GM18498 (cell line): ENCODE measurements around the gene MIPOL1.
"Not testable (repeated sequence)": the region's sequence is repeated elsewhere in the genome, so short reads cannot be mapped to it uniquely, and the experiment has no call there.

Experiments
- ATAC-seq: cut with Tn5 transposase; IDR thresholded peaks from one replicate; pipeline ENCODE4 v1.9.1; 2021; ENCODE audit warnings: mild to moderate bottlenecking, moderate library complexity; ENCODE audit not compliant: unreplicated experiment

MIPOL1 gene

DNA sequence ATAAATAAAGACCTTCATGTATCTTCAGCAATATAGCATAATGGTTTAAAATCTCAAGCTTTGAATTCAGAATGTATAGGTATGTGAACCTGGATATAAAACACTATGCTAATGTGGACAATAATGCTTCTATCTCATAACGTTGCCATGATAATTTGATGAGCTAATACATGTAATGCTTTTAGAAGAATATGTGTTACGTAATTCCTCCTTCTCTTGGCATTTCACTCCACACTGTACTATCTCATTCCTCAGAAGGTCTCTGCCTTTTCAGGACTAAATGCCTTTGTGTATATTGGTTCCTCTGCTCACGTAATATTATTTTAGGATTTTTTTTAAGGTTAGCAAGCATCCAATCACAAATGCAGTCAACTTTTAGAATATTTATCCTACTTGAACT lies 310.8 kb downstream of the MIPOL1 start:
- ATAC-seq: no peak

DNA sequence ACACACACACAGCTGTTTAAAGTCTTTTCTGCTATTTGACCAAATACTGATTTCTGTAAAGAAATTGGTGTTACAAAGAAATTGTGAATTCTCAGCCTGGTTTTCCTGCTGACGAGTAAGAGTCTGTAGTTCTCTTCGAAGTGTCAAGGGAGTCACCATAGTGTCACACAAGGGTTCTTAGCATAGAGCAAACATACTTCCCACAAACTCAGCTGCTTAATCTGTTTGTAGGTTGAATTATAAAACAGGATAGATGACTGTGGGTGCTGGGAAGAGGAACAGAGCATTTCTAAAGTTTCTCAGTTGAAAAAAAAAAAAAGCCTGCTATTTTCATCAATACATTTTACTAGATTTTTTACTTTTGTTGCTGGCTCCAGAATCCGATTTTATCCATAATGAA lies 314.4 kb downstream of the MIPOL1 start:
- no peak for ATAC-seq

GRCh38 chr14:37515771-37516170 lies 318.0 kb downstream of the MIPOL1 start:
- no peak for ATAC-seq

DNA sequence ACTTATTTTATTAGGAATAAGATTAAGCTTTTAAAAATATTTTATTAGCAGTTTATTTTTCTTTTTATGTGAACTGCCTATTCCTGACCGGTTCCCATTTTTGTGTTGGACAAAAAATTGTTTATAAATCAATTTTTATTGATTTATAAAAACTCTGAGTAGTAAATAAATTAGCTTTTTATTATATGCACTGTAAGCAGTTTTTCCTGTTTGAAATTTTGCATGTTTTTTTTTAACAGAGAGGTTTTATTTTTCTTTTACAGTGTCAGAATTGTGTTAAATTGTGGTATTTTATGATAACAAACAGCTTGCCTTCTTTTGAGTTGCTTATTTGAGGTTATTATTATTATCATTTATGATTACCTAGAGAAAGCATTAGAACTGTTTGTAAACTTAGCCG lies 329.3 kb downstream of the MIPOL1 start:
- ATAC-seq: no peak

DNA sequence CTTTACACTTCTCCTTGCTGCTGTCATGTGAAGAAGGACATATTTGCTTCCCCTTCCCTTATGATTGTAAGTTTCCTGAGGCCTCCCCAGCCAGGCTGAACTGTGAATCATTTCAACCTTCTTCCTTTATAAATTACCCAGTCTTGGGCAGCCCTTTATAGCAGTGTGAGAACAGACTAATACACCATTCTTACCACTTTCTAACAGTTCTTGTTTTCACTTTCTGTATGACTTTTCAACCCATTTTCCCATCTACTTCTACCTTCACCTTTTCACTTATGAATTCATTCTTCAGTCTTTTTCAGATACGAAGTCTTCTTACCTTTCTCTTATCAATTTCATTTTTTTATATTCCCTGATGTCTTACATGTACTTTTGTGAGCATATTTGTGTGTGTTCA lies 342.3 kb downstream of the MIPOL1 start:
- ATAC-seq: no peak

DNA sequence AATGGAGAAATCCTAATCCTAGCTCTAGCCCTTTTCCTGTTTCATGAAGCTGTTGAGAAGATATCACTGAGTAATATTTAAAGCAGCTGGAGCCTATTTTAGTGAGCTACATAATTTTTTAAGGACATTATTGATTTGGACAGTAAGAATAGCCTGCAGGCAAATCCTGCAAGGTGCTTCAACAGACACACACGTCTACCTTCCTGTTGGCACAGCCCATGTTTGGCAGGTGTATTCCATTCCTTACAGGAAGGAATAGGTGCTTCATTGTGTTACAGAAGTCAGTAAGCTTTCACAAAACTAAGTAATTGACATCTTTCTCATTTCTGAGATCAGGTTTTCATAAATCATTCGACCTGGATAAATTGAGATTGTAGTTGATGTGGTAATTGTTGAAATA lies 346.7 kb downstream of the MIPOL1 start:
- ATAC-seq: no peak

DNA sequence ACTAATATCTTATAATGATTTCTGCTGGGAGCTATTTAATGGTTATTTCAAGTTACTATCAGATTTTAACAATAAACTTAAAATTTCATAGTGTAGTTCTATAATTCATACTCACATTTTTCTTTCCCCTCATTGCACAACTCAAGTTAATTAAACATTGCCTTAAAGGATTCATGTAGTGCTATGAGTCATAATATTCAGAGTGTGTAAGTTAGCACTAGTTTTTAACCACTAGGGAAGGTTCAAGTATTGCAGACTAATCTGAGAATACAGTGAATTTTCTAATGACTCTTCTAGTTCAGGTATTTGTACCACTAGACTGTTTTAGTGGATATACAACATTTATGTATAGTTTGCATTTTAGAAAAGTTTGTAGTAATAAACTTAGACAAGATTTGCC lies 347.4 kb downstream of the MIPOL1 start:
- no peak for ATAC-seq

DNA sequence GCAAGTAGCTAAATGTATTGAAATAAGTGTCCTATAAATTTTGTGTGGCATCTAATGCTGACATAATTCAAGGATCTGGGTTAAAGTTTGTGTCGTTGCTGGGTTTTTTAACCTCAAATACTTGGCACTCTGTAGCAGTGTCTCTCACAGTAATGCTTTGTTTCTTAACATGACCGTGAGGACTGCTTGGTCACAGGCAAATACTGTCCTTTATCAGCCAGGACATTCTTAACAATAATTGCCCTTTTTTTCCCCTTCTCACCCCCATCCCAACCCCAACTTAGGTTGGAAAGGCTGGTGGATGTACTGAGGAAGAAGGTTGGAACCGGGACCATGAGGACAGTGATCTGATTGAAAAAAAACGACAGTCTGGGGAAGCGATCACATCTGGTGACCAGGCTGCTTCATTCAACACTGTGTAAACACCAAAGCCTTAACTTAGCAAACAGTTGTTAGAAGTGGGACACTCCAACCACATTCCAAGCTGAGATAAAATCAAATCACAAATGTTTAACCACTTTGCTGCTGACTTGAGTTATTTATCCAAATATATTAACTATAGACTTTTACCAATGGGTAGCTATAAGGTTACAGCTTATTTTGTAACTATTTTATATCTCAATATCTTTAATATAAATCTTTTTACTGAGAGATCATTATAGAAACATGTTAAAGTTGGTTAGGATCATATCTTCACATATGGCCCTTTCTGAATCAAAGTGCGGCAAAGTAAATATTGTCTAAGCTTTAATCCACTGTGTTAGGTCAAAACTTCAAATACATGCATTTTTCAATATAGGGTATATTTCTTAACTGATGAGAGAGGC lies 349.1 kb downstream of the MIPOL1 start:
- no peak for ATAC-seq

DNA sequence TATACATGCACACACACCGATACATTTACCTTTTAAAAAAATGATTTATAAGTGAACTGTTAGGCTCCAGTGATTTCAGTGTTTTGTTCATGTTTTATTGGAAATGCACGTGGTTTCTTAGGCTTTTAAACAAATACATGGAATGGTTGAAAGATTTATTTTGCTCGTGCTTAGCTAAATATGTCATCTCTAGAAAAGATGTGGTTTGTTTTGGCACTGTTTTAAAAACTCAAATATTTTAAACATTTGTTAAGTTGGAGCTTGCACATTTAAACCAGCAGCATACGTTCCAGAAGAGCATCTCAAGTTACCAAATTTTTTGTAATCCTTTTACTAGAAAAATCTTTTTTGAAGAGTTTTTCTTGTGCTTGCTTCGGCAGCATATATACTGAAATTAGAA lies 352.8 kb downstream of the MIPOL1 start:
- ATAC-seq: no peak

DNA sequence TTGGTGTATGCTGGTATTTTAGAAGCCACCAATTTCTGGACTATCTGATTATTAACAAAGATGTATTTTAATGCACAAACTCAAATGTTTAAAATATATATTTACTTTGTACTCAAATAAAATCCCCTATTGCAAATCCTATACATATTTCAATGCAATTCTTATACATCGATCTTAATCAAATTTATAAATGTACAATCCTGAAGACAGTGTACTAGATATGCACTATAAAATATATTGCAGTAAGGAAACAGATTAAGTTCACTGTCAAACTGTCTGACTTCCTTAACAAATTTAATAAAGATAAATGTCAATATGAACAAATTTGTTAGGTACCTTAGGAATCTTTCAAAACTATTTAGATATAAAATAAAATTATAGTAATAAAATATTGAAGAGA lies 353.4 kb downstream of the MIPOL1 start:
- no peak for ATAC-seq

DNA sequence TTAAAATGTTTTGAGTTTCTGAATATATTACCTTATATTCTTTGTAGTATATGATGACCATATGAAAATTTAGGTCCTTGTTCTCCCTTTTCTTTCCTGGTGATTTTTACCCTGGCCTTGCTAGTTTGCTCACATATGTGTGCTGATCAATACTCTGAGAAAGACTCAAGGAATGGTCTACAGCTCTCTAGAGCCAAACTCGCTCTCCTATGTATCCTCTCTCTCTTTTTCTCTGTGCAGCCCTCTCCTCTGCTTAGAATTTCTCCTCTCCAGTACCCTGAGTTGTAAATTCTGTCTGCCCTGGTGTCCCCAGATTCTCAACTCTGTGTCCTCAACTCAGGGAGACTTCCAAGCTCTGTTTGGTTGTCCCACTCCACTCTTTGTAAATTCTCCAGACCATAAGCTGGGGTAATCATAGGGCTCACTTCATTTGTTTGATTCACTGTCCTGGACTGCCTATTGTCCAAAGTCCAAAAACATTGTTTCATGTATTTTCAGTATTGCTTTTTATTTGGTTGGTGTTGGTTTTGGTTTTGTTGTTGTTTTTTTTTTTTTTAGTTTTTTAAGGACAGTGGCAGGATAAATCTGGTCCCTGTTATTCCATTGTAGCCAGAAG lies 356.3 kb downstream of the MIPOL1 start:
- no peak for ATAC-seq

DNA sequence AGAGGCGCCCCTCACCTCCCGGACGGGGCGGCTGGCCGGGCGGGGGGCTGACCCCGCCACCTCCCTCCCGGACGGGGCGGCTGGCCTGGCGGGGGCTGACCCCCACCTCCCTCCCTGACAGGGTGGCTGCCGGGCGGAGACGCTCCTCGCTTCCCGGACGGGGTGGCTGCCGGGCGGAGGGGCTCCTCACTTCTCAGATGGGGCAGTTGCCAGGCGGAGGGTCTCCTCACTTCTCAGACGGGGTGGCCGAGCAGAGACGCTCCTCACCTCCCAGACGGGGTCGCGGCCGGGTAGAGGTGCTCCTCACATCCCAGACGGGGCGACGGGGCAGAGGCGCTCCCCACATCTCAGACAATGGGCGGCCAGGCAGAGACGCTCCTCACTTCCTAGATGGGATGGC lies 357.9 kb downstream of the MIPOL1 start:
- not testable (repeated sequence) for ATAC-seq

- no peak for ATAC-seq
These were observed 361.0 kb downstream of the MIPOL1 start for GRCh38 chr14:37558740-37559139.

- ATAC-seq: no peak
These were observed 361.6 kb downstream of the MIPOL1 start for GRCh38 chr14:37559386-37559785.

GRCh38 chr14:37563189-37563588 lies 365.5 kb downstream of the MIPOL1 start:
- no peak for ATAC-seq

GRCh38 chr14:37565550-37565949 lies 367.8 kb downstream of the MIPOL1 start:
- no peak for ATAC-seq

- no peak for ATAC-seq
These were observed 369.2 kb downstream of the MIPOL1 start for GRCh38 chr14:37566811-37567371.

DNA sequence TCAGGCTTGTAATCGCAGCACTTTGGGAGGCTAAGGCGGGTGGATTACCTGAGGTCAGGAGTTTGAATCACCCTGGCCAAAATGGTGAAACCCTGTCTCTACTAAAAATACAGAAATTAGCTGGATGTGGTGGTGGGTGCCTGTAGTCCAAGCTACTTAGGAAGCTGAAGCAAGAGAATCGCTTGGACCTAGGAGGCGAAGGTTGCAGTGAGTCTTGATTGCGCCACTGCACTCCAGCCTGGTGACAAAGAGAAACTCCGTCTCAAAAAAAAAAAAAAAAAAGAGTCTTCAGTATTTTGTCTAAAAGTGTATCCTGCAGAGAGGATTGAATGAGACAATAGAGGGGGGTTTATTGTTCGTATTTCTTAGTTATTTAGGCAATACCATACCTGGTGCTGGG lies 372.0 kb downstream of the MIPOL1 start:
- no peak for ATAC-seq

DNA sequence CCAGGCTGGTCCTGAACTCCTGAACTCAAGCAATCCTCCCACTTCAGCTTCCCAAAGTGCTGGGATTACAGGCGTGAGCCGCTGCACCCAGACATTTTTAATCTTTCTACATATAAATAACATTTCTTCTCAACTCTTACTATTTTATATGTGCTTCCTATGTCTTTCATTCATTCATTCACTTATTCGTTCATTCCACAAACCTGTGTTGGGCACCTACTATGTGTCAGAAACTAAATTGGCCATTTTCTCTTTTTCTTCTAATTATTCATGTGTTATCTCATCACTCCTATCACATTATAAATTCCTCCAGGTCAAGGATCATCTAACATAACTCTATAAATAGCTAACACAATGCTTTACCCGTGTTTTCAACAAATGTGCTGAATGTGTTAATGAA lies 373.7 kb downstream of the MIPOL1 start:
- no peak for ATAC-seq

GRCh38 chr14:37573356-37573755 lies 375.6 kb downstream of the MIPOL1 start:
- no peak for ATAC-seq

DNA sequence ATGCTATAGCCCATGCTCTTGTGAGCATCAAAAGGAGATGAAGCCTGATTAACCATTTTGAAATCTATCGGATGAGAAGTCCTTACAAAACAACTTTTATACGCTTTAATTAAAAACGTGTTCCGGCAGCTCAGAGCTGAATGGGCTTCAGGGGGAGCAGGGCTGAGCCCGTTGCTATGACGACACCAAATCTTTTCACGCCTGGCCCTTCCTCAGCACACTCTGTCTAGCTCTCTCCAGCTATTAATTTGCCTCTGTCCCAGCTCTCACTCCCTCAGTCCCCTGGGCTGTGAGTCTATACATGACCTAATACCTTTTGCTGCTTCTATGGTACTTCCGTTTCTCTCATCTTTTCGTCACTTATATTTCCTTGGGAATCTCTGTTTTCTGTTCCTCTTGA lies 381.5 kb downstream of the MIPOL1 start:
- ATAC-seq: no peak

GRCh38 chr14:37580146-37580545 lies 382.4 kb downstream of the MIPOL1 start:
- ATAC-seq: no peak
